ENCODE measurements around the gene EIF2S2. TPM values are rescaled to one million over a fixed set of nuclear protein-coding genes. Genes with fewer than 3 reads are reported as not detected.

EIF2S2 gene
- total RNA-seq, 1 experiment from 2014 or later: 83.5 TPM

DNA sequence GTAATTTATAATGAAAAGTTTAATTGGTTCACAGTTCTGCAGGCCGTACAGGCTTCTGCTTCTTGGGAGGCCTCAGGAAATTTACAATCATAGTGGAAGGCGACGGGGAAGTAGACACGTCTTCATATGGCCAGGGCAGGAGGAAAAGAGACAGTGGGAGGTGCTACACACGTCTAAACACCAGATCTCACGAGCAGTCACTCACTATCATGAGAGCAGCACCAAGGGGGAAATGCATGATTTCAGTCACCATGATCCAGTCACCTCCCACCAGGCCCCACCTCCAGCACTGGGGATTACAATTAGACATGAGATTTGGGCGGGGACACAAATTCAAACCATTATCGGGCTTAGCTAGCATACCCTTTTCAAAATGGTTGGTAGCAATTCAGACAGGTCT is 41.2 kb downstream of the EIF2S2 start:
- peaks cover 25% of the 10 kb centered on the region for H4K20me1 ChIP-seq (ENCODE audit: insufficient read depth, low read depth, low read length)
- H2AFZ ChIP-seq (ENCODE audit: low read length): no peak overlapping the region
- DNase-seq: no peak

DNA sequence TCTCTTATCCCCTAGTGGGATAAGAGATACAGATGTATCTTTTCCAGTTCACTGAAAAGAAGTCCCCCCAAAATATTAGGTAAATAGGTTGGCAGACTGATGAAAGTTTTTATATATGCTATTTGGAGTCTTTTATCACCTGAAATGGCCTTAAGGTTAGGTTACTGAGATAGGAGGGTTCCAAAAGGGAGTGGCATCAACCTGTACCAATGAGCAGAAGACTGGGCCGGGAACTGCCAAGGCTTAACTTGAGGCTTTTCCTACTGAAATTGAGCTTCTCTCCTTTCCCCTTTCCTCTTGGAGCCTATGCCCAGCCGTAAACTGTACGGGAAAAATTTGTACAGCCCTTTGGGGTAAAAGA is 42.0 kb downstream of the EIF2S2 start:
- DNase-seq: no peak
- Histone ChIP-seq H3K27ac (ENCODE audit: low read length) (no peak overlapping the region), H3K9me3 (ENCODE audit: low read length) (no peaks in the 10 kb centered on the region), H3K27me3 (ENCODE audit: low read length) (no peaks in the 10 kb centered on the region), H3K9me2 (replicated peaks; ENCODE audit: insufficient read depth, low read length) (no peaks in the 10 kb centered on the region), H3K79me2 (ENCODE audit: low read length) (peaks cover 64% of the 10 kb centered on the region), H3K4me3 (ENCODE audit: low read length) (no peak overlapping the region), H4K20me1 (ENCODE audit: insufficient read depth, low read depth, low read length) (peaks cover 20% of the 10 kb centered on the region), H3K4me1 (ENCODE audit: low read length) (peaks cover 6% of the 10 kb centered on the region; the same call in 1 of the 2 replicates), H3K4me2 (ENCODE audit: low read depth, low read length, poor library complexity, severe bottlenecking) (no peak overlapping the region), H3K36me3 (ENCODE audit: insufficient read depth, low read length) (no peaks in the 10 kb centered on the region), H3K9ac (ENCODE audit: low read length) (no peak overlapping the region), H2AFZ (ENCODE audit: low read length) (no peak overlapping the region)

More for the DNA sequence above, 41.2 kb downstream of the EIF2S2 start:
- Histone ChIP-seq H3K4me2 (ENCODE audit: low read depth, low read length, poor library complexity, severe bottlenecking) (no peak overlapping the region), H3K9me3 (ENCODE audit: low read length) (no peaks in the 10 kb centered on the region), H3K27ac (ENCODE audit: low read length) (no peak overlapping the region), H3K36me3 (ENCODE audit: insufficient read depth, low read length) (no peaks in the 10 kb centered on the region), H3K4me1 (ENCODE audit: low read length) (peaks cover 6% of the 10 kb centered on the region; the same call in 1 of the 2 replicates), H3K27me3 (ENCODE audit: low read length) (no peaks in the 10 kb centered on the region), H3K9ac (ENCODE audit: low read length) (no peak overlapping the region), H3K4me3 (ENCODE audit: low read length) (no peak overlapping the region), H3K9me2 (replicated peaks; ENCODE audit: insufficient read depth, low read length) (no peaks in the 10 kb centered on the region), H3K79me2 (ENCODE audit: low read length) (peaks cover 59% of the 10 kb centered on the region)

DNA sequence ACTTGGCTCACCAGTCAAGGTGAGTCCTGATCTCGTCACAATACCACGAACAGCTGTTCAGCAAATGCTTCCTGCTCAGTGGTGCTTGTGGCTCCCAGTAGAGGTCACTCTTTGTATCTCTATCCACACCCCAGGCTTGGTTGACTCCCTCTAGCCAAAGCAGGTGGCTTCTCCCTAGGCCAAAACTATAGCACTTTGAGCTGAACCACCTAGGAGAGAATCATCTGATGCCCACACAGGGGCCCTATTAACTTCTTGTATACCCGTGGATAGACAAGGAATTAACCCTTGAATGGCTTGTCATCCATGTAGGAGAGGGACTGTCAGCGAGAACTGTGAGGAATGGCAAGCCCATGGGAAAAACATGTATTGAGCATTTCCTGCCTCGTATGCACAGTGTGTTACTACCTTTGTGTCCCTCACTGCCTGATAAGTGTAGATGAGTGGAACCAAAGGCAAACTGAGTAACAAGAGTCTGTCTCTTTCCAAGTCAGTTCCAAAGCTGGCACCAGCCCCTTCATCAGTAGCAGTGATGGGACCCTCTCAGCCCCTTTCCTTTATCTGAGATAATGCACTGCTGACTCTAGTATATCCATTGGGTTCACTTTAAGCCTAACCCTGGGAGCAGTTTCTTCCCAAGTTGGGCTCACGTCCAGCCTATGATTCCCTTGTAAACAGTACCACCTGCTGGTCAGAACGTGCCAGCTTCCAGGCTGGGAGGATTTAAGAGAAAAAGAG is 42.5 kb downstream of the EIF2S2 start:
- DNase-seq: peak; percentile 83
- H2AFZ ChIP-seq (ENCODE audit: low read length): no peak overlapping the region
- H3K9me2 ChIP-seq (replicated peaks; ENCODE audit: insufficient read depth, low read length): no peaks in the 10 kb centered on the region
- peaks cover 70% of the 10 kb centered on the region for H3K79me2 ChIP-seq (ENCODE audit: low read length)
- H3K9ac ChIP-seq (ENCODE audit: low read length): no peak overlapping the region
- H3K36me3 ChIP-seq (ENCODE audit: insufficient read depth, low read length): no peaks in the 10 kb centered on the region
- peaks cover 17% of the 10 kb centered on the region; the same call in 1 of the 2 replicates for H4K20me1 ChIP-seq (ENCODE audit: insufficient read depth, low read depth, low read length)
- no peak overlapping the region for H3K27ac ChIP-seq (ENCODE audit: low read length)
- no peaks in the 10 kb centered on the region for H3K9me3 ChIP-seq (ENCODE audit: low read length)
- no peak overlapping the region for H3K4me2 ChIP-seq (ENCODE audit: low read depth, low read length, poor library complexity, severe bottlenecking)
- H3K4me1 ChIP-seq (ENCODE audit: low read length): peaks cover 6% of the 10 kb centered on the region; the same call in 1 of the 2 replicates
- no peak overlapping the region for H3K4me3 ChIP-seq (ENCODE audit: low read length)
- no peaks in the 10 kb centered on the region for H3K27me3 ChIP-seq (ENCODE audit: low read length)

GRCh38 chr20:34068001-34068400 is 44.0 kb downstream of the EIF2S2 start:
- Histone ChIP-seq H4K20me1 (ENCODE audit: insufficient read depth, low read depth, low read length) (peaks cover 17% of the 10 kb centered on the region; the same call in 1 of the 2 replicates), H3K9me2 (replicated peaks; ENCODE audit: insufficient read depth, low read length) (no peaks in the 10 kb centered on the region), H3K4me2 (ENCODE audit: low read depth, low read length, poor library complexity, severe bottlenecking) (no peak overlapping the region), H3K4me1 (ENCODE audit: low read length) (peaks cover 3% of the 10 kb centered on the region; the same call in 1 of the 2 replicates), H2AFZ (ENCODE audit: low read length) (no peak overlapping the region), H3K9ac (ENCODE audit: low read length) (no peak overlapping the region), H3K4me3 (ENCODE audit: low read length) (no peak overlapping the region), H3K36me3 (ENCODE audit: insufficient read depth, low read length) (no peaks in the 10 kb centered on the region), H3K27ac (ENCODE audit: low read length) (no peak overlapping the region), H3K27me3 (ENCODE audit: low read length) (no peaks in the 10 kb centered on the region), H3K9me3 (ENCODE audit: low read length) (no peaks in the 10 kb centered on the region), H3K79me2 (ENCODE audit: low read length) (peaks cover 75% of the 10 kb centered on the region)
- DNase-seq: no peak

GRCh38 chr20:34066476-34067090 is 45.5 kb downstream of the EIF2S2 start:
- no peak for DNase-seq
- H3K9ac ChIP-seq (ENCODE audit: low read length): no peak overlapping the region
- H2AFZ ChIP-seq (ENCODE audit: low read length): no peak overlapping the region
- no peaks in the 10 kb centered on the region for H3K9me2 ChIP-seq (replicated peaks; ENCODE audit: insufficient read depth, low read length)
- H4K20me1 ChIP-seq (ENCODE audit: insufficient read depth, low read depth, low read length): peaks cover 17% of the 10 kb centered on the region; the same call in 1 of the 2 replicates
- no peaks in the 10 kb centered on the region for H3K27me3 ChIP-seq (ENCODE audit: low read length)
- H3K36me3 ChIP-seq (ENCODE audit: insufficient read depth, low read length): no peaks in the 10 kb centered on the region
- H3K79me2 ChIP-seq (ENCODE audit: low read length): peaks cover 76% of the 10 kb centered on the region
- H3K27ac ChIP-seq (ENCODE audit: low read length): no peak overlapping the region
- H3K9me3 ChIP-seq (ENCODE audit: low read length): no peaks in the 10 kb centered on the region
- H3K4me3 ChIP-seq (ENCODE audit: low read length): no peak overlapping the region
- H3K4me1 ChIP-seq (ENCODE audit: low read length): peaks cover 3% of the 10 kb centered on the region; the same call in 1 of the 2 replicates
- no peak overlapping the region for H3K4me2 ChIP-seq (ENCODE audit: low read depth, low read length, poor library complexity, severe bottlenecking)

DNA sequence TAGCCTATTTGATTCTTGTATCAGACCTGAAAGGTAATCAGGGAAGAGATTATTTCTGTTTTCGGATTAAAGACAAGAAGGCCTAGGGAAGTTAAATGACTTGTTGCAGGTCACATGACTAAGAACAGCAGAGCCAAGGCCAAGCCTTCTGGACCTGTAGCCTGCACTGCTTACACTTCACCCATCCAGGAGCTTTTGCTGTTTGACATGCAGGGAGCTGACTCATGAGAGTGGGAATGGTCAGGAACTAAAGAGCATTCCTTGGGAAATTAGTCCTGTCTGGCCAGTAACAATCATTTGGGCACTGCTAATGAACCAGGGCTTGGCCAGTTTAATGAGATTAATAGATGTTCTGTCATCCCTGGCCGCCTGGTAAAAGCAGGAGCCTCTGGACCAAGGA is 46.8 kb downstream of the EIF2S2 start:
- Histone ChIP-seq H3K4me3 (ENCODE audit: low read length) (no peak overlapping the region), H3K27ac (ENCODE audit: low read length) (no peak overlapping the region), H3K4me2 (ENCODE audit: low read depth, low read length, poor library complexity, severe bottlenecking) (no peak overlapping the region), H3K4me1 (ENCODE audit: low read length) (peaks cover 3% of the 10 kb centered on the region; the same call in 1 of the 2 replicates), H3K9me3 (ENCODE audit: low read length) (no peaks in the 10 kb centered on the region), H3K79me2 (ENCODE audit: low read length) (peaks cover 80% of the 10 kb centered on the region), H3K27me3 (ENCODE audit: low read length) (no peaks in the 10 kb centered on the region), H2AFZ (ENCODE audit: low read length) (no peak overlapping the region), H3K9me2 (replicated peaks; ENCODE audit: insufficient read depth, low read length) (no peaks in the 10 kb centered on the region), H3K36me3 (ENCODE audit: insufficient read depth, low read length) (no peaks in the 10 kb centered on the region), H3K9ac (ENCODE audit: low read length) (no peak overlapping the region), H4K20me1 (ENCODE audit: insufficient read depth, low read depth, low read length) (peaks cover 17% of the 10 kb centered on the region; the same call in 1 of the 2 replicates)
- DNase-seq: no peak

GRCh38 chr20:34064286-34064685 is 47.8 kb downstream of the EIF2S2 start:
- Histone ChIP-seq H3K27me3 (ENCODE audit: low read length) (no peaks in the 10 kb centered on the region), H3K4me3 (ENCODE audit: low read length) (no peak overlapping the region), H3K9ac (ENCODE audit: low read length) (no peak overlapping the region), H2AFZ (ENCODE audit: low read length) (no peak overlapping the region), H3K4me1 (ENCODE audit: low read length) (peaks cover 3% of the 10 kb centered on the region; the same call in 1 of the 2 replicates), H3K9me2 (replicated peaks; ENCODE audit: insufficient read depth, low read length) (no peaks in the 10 kb centered on the region), H3K27ac (ENCODE audit: low read length) (no peak overlapping the region), H3K36me3 (ENCODE audit: insufficient read depth, low read length) (no peaks in the 10 kb centered on the region), H4K20me1 (ENCODE audit: insufficient read depth, low read depth, low read length) (peaks cover 17% of the 10 kb centered on the region), H3K4me2 (ENCODE audit: low read depth, low read length, poor library complexity, severe bottlenecking) (no peak overlapping the region), H3K79me2 (ENCODE audit: low read length) (peaks cover 80% of the 10 kb centered on the region), H3K9me3 (ENCODE audit: low read length) (no peaks in the 10 kb centered on the region)
- no peak for DNase-seq
